Ovary (tissue), 9 donors: ENCODE results near the gene MDM1. TPM values are rescaled to one million over a fixed set of nuclear protein-coding genes. Genes with fewer than 3 reads are reported as not detected.

Experiments
- DNase-seq, 5 donors: peaks; one replicate each; pipeline ENCODE4 v3.0.0-alpha.2; 2019 to 2020
- H3K27ac ChIP-seq, 2 donors: fragments of 200-600 bp; one replicate each; pipeline versions ENCODE4 v1.5.1 to v1.8.0; 2019 to 2022
- H3K27me3 ChIP-seq: fragments of 200-600 bp; one replicate; pipeline ENCODE4 v1.8.0; 2022
- H3K36me3 ChIP-seq: fragments of 200-600 bp; sonication (generic); one replicate; pipeline ENCODE4 v1.5.1; 2019
- H3K4me1 ChIP-seq: one replicate; pipeline ENCODE4 v1.8.1; 2013; ENCODE audit warnings: mild to moderate bottlenecking, moderate library complexity; ENCODE audit not compliant: insufficient read depth
- H3K4me3 ChIP-seq: fragments of 200-600 bp; sonication (generic); one replicate; pipeline ENCODE4 v1.5.1; 2017
- H3K9me3 ChIP-seq, 2 donors: fragments of 200-600 bp in 1 of 2; sonication (generic) in 1 of 2; one replicate each; pipeline versions ENCODE4 v1.5.1 to v1.8.1; 2013 to 2019; ENCODE audit warnings: mild to moderate bottlenecking in 1 of 2, moderate library complexity in 1 of 2
- CTCF ChIP-seq, 3 donors: fragments of 450-650 bp in 2 of 3; fragments of 200-600 bp in 1 of 3; IDR thresholded peaks; one replicate each; pipeline versions ENCODE4 v1.5.1 to v1.8.0; 2016 to 2022; ENCODE audit warnings: antibody characterized with exemption in 3 of 3, mild to moderate bottlenecking in 1 of 3
- EP300 ChIP-seq: sonication (generic); formaldehyde crosslinking; IDR thresholded peaks from one replicate; pipeline ENCODE4 v1.6.1; 2017; ENCODE audit warnings: antibody characterized with exemption
- POLR2A ChIP-seq: fragments of 450-650 bp; IDR thresholded peaks from one replicate; pipeline ENCODE4 v1.6.1; 2017; ENCODE audit warnings: antibody characterized with exemption, mild to moderate bottlenecking, moderate library complexity
- WGBS, 3 donors: extraction: QIAGEN DNeasy Blood & Tissue Kit in 1 of 3; methylation state at CpG; one replicate each; pipeline versions ENCODE4 v1.1.5 to v1.1.7; 2013 to 2017; 5-methylcytosine and 5-hydroxymethylcytosine counted together
- intact Hi-C, 4 donors: fragments of 100-400 bp; cut with DNase I; formaldehyde crosslinking; loops; one replicate each; pipeline versions ENCODE4 v1.11.0 to v1.15.1; 2022 to 2023
- polyA plus RNA-seq, 2 donors: library from polyadenylated mRNA; stranded (reverse); fragments of 200-250 nt in 1 of 2; fragments of 350-450 nt in 1 of 2; fragmentation: Illumina TruSeq in 1 of 2; extraction: RNeasy Lipid Tissue Mini Kit (QIAGEN cat#74804) in 1 of 2; gene quantifications; one replicate each; pipeline ENCODE4 v1.2.3, GENCODE V29; 2013 to 2014
- total RNA-seq, 7 donors: library from RNA; depleted of rRNA in 2 of 7; stranded (reverse); fragments of >200 nt in 2 of 7; fragmentation: NEBNext Ultra II Directional in 3 of 7; extraction: Animal tissue kit (Norgen Biotek cat#: 25700) in 3 of 7; gene quantifications; one replicate each; pipeline versions ENCODE4 v1.1.0 to v1.2.4, GENCODE V29; 2016 to 2023
- donor health status: DM: no; HTN: no; CAD: no; lungs with moderate emphysema.
- donor health status: DM: no; HTN: no; CAD: no.
- donor health status: Bipolar disorder and iron deficiency.
- donor health status: DM: yes; HTN: yes; CAD: no.
- donor health status: DM: no; HTN: no; CAD: no.
- donor health status: DM: yes; HTN: yes; CAD: no.

Gene MDM1
- total and polyA plus RNA-seq, 9 donors = 9.1 to 20.4 (median 13.4) TPM

GRCh38 chr12:68376901-68377300 lies 44.7 kb upstream of the MDM1 start:
- no peak overlapping the region for H3K4me3 ChIP-seq
- TF ChIP-seq CTCF (IDR thresholded peaks at IDR 0.05) (no peak), POLR2A (no peak), EP300 (no peak)
- intact Hi-C loops = no loop called here
- 96 to 97% (median 96%) methylated on average over 7 of the region's 7 CpGs for WGBS, 3 donors
- no peak for DNase-seq
- no peaks in the 10 kb centered on the region for H3K27me3 ChIP-seq
- no peak overlapping the region for H3K27ac ChIP-seq
- H3K9me3 ChIP-seq = no peaks in the 10 kb centered on the region
- H3K4me1 ChIP-seq = no peaks in the 10 kb centered on the region
- no peaks in the 10 kb centered on the region for H3K36me3 ChIP-seq

GRCh38 chr12:68375756-68376695 lies 43.9 kb upstream of the MDM1 start:
- H3K4me3 ChIP-seq = no peak overlapping the region
- DNase-seq = no peak
- intact Hi-C loops = no loop called here
- no peaks in the 10 kb centered on the region for H3K27me3 ChIP-seq
- no peaks in the 10 kb centered on the region for H3K36me3 ChIP-seq
- no peaks in the 10 kb centered on the region for H3K9me3 ChIP-seq
- H3K27ac ChIP-seq = no peak overlapping the region
- 73 to 81% (median 74%) methylated on average over 4 of the region's 4 CpGs for WGBS, 3 donors
- TF ChIP-seq EP300 = no peak
- no peak for TF ChIP-seq CTCF (IDR thresholded peaks at IDR 0.05)
- no peak for TF ChIP-seq POLR2A
- H3K4me1 ChIP-seq = no peaks in the 10 kb centered on the region

GRCh38 chr12:68374307-68374982 lies 42.3 kb upstream of the MDM1 start:
- no peaks in the 10 kb centered on the region for H3K4me1 ChIP-seq
- H3K27me3 ChIP-seq = no peaks in the 10 kb centered on the region
- H3K27ac ChIP-seq = no peak overlapping the region
- no peaks in the 10 kb centered on the region for H3K36me3 ChIP-seq
- intact Hi-C loops = no loop called here
- H3K9me3 ChIP-seq = no peaks in the 10 kb centered on the region
- TF ChIP-seq EP300 (no peak), CTCF (IDR thresholded peaks at IDR 0.05) (no peak), POLR2A (no peak)
- no peak overlapping the region for H3K4me3 ChIP-seq
- no peak for DNase-seq
- WGBS, 3 donors = 76 to 87% (median 81%) methylated on average over 10 of the region's 10 CpGs

- no peak overlapping the region for H3K27ac ChIP-seq
- H3K27me3 ChIP-seq = no peaks in the 10 kb centered on the region
- no peaks in the 10 kb centered on the region for H3K36me3 ChIP-seq
- intact Hi-C loops = no loop called here
- no peak overlapping the region for H3K4me3 ChIP-seq
- no peaks in the 10 kb centered on the region for H3K4me1 ChIP-seq
- WGBS, 3 donors = 74 to 87% (median 79%) methylated on average over 3 of the region's 3 CpGs
- TF ChIP-seq POLR2A (no peak), EP300 (no peak), CTCF (IDR thresholded peaks at IDR 0.05) (no peak)
- no peaks in the 10 kb centered on the region for H3K9me3 ChIP-seq
- DNase-seq = no peak
These were observed 38.5 kb upstream of the MDM1 start for GRCh38 chr12:68370667-68371066.
